Panc1 (cell line): Measurements from ENCODE around the gene BIRC7.

Experiments used
- TCF7L2 ChIP-seq: IDR thresholded peaks from 2 replicates; pipeline ENCODE4 v1.6.1; 2011; ENCODE audit warnings: mild to moderate bottlenecking, low read depth, low read length, inconsistent platforms
- TF ChIP-seq, protein P1 (sequence below): fragments of 450-650 bp; IDR thresholded peaks from 2 replicates; pipeline ENCODE4 v1.5.1; 2017; ENCODE audit warnings: mild to moderate bottlenecking
- TF ChIP-seq, protein P2 (sequence below), 2 experiments: IDR thresholded peaks; 2 replicates each; pipeline ENCODE4 v1.6.1; 2011 to 2012; ENCODE audit warnings: low read depth in 2 of 2, control low read depth in 1 of 2, low read length in 1 of 2, mild to moderate bottlenecking in 1 of 2, moderate library complexity in 1 of 2; ENCODE audit not compliant: insufficient read depth in 1 of 2

DNA sequence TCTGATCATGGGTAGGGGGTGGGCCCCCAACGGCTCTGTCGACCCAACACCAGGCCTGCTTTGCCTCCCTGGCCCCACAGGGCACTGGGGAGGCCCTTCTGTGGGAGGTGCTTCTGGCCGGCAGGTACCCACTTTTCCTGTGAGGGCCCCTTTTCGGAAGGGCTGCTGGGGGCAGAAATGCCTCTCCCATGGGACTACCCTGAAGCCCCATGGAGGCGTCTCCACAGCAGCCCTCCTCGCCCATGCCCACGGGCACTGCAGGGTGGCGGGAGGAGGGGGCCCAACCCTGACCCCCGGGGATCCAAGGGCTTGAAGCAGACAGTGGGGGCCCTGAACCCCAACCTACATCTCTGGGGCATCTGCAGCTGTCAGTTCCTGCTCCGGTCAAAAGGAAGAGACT, 2.3 kb downstream of the BIRC7 start:
- TF ChIP-seq, protein P1, sequence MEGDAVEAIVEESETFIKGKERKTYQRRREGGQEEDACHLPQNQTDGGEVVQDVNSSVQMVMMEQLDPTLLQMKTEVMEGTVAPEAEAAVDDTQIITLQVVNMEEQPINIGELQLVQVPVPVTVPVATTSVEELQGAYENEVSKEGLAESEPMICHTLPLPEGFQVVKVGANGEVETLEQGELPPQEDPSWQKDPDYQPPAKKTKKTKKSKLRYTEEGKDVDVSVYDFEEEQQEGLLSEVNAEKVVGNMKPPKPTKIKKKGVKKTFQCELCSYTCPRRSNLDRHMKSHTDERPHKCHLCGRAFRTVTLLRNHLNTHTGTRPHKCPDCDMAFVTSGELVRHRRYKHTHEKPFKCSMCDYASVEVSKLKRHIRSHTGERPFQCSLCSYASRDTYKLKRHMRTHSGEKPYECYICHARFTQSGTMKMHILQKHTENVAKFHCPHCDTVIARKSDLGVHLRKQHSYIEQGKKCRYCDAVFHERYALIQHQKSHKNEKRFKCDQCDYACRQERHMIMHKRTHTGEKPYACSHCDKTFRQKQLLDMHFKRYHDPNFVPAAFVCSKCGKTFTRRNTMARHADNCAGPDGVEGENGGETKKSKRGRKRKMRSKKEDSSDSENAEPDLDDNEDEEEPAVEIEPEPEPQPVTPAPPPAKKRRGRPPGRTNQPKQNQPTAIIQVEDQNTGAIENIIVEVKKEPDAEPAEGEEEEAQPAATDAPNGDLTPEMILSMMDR, result no peak
- TF ChIP-seq, protein P2, sequence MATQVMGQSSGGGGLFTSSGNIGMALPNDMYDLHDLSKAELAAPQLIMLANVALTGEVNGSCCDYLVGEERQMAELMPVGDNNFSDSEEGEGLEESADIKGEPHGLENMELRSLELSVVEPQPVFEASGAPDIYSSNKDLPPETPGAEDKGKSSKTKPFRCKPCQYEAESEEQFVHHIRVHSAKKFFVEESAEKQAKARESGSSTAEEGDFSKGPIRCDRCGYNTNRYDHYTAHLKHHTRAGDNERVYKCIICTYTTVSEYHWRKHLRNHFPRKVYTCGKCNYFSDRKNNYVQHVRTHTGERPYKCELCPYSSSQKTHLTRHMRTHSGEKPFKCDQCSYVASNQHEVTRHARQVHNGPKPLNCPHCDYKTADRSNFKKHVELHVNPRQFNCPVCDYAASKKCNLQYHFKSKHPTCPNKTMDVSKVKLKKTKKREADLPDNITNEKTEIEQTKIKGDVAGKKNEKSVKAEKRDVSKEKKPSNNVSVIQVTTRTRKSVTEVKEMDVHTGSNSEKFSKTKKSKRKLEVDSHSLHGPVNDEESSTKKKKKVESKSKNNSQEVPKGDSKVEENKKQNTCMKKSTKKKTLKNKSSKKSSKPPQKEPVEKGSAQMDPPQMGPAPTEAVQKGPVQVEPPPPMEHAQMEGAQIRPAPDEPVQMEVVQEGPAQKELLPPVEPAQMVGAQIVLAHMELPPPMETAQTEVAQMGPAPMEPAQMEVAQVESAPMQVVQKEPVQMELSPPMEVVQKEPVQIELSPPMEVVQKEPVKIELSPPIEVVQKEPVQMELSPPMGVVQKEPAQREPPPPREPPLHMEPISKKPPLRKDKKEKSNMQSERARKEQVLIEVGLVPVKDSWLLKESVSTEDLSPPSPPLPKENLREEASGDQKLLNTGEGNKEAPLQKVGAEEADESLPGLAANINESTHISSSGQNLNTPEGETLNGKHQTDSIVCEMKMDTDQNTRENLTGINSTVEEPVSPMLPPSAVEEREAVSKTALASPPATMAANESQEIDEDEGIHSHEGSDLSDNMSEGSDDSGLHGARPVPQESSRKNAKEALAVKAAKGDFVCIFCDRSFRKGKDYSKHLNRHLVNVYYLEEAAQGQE (IDR thresholded peaks at IDR 0.05; ENCODE audit: insufficient read depth in 1 of 2, low read depth in 2 of 2, low read length in 1 of 2), result no peak
- no peak for TF ChIP-seq TCF7L2
